ENCODE data around the gene UMOD.

Gene UMOD

DNA sequence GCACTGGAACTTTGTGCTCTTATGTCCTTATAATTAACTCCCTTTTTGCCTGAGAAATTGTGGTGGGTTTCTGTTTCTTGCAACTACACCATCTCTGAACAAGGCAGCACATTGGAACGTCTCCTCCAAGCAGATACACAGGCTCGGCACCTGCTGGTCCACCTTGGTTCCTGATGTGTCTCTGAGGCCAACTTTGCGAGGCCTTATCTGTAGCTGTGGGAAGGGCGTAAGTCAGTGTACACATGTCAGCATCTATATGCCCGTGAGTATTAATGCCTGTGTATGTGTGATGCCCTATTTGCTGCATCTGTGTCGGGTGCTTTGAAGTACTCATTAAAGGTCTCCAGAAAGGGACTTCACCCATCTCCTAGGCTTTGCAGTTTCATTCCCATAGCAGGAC is 42.7 kb downstream of the UMOD start:
- TF ChIP-seq GATA1 (IDR thresholded peaks at IDR 0.05; ENCODE audit: low read depth, low read length) (no peak), POLR2A (IDR thresholded peaks at IDR 0.05; ENCODE audit: low read length) (no peak)
- no peak for DNase-seq

GRCh38 chr16:20308801-20309590 is 43.5 kb downstream of the UMOD start:
- TF ChIP-seq GATA1 (IDR thresholded peaks at IDR 0.05; ENCODE audit: low read depth, low read length) (no peak), POLR2A (IDR thresholded peaks at IDR 0.05; ENCODE audit: low read length) (no peak)

GRCh38 chr16:20308266-20308665 is 44.2 kb downstream of the UMOD start:
- no peak for DNase-seq
- no peak for TF ChIP-seq POLR2A (IDR thresholded peaks at IDR 0.05; ENCODE audit: low read length)
- no peak for TF ChIP-seq GATA1 (IDR thresholded peaks at IDR 0.05; ENCODE audit: low read depth, low read length)

More at GRCh38 chr16:20308801-20309590, 43.5 kb downstream of the UMOD start:
- no peak for DNase-seq

- TF ChIP-seq GATA1 (IDR thresholded peaks at IDR 0.05; ENCODE audit: low read depth, low read length) (no peak), POLR2A (IDR thresholded peaks at IDR 0.05; ENCODE audit: low read length) (no peak)
- no peak for DNase-seq
Observed at GRCh38 chr16:20307791-20308190, 44.7 kb downstream of the UMOD start.

DNA sequence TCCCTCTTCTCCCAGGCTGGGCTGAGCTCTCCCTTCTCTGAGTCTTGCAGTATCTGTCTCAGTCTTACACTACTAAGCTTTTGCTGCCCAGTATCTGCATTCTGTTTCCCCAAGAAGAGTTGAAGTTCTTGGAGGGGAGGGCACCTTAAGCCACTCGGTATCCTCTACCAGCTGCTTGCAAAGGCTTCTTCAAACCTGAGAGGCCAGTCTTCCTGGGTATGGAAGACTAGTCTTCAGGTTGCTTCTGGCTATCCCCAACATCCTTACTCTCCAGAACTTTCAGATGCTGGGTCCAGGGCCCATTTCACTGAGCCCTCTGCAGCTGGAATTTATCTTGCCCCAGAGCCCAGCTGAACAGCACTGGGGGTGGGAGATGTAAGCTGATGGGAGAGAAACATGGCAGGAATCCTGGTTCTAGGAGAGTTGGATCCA is 45.3 kb downstream of the UMOD start:
- TF ChIP-seq GATA1 (IDR thresholded peaks at IDR 0.05; ENCODE audit: low read depth, low read length) (no peak), POLR2A (IDR thresholded peaks at IDR 0.05; ENCODE audit: low read length) (no peak)

GRCh38 chr16:20306401-20306800 is 46.1 kb downstream of the UMOD start:
- DNase-seq = no peak
- TF ChIP-seq GATA1 (IDR thresholded peaks at IDR 0.05; ENCODE audit: low read depth, low read length) (no peak), POLR2A (IDR thresholded peaks at IDR 0.05; ENCODE audit: low read length) (no peak)

More for the DNA sequence above, 45.3 kb downstream of the UMOD start:
- DNase-seq = no peak

DNA sequence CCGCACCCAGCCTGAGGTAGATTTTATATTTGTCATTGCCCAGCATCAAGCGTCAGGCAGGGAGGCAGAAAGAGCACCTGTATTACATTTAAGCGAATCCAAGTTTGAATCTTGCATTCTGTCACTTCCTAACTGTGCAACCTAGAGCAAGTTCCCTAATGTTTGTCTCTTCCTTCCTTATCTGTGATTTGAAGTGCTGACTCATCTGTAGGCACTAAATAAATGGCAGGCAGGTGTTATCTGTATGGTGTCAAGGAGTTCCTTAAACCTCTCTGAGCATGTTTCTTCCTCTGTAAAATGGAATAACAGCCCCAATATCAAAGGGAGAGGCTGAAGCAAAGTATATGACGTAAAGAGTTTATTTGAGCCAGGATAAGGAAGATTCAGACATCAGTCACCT is 49.5 kb downstream of the UMOD start:
- no peak for DNase-seq
- TF ChIP-seq GATA1 (IDR thresholded peaks at IDR 0.05; ENCODE audit: low read depth, low read length) (no peak), POLR2A (IDR thresholded peaks at IDR 0.05; ENCODE audit: low read length) (no peak)

DNA sequence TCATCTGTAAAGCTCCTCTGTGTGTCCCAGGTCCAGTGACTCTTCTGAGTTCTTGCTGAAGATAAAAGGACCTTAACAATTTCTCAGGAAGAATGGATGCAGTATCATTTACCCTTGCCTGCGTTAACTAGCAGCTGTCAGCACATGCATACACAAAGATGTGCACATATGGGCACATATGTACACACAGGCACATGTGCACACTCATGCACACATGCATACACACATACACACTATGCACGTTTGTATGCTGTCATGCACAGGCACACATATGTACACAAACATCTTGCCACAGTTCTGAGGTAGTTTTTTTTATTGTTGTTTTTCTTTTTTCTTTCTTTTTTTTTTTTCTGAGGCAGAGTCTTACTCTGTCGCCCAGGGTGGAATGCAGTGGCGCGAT is 50.1 kb downstream of the UMOD start:
- TF ChIP-seq POLR2A (IDR thresholded peaks at IDR 0.05; ENCODE audit: low read length) (no peak), GATA1 (IDR thresholded peaks at IDR 0.05; ENCODE audit: low read depth, low read length) (no peak)
- DNase-seq = no peak

DNA sequence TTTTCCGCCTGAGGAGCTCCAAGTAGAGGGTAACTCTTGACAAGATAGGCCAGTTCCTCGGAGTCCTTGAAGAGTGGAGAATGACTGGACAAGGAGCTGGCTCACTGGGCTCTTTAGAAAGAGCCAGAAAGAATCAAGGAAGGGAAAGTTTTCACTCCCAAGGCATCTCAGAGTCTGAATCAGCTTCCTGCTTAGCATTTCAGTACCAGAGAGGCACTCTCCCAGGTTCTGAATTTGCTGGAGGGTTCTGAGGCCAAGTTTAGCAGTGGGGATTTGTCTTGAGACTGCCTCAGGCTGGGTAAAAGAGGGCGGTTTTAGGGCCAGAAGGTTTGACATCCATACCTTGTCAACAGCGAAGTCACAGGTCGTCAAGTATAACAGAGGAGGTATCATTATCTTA is 50.7 kb downstream of the UMOD start:
- no peak for TF ChIP-seq GATA1 (IDR thresholded peaks at IDR 0.05; ENCODE audit: low read depth, low read length)
- no peak for TF ChIP-seq POLR2A (IDR thresholded peaks at IDR 0.05; ENCODE audit: low read length)
- DNase-seq = no peak

GRCh38 chr16:20300312-20301097 is 52.0 kb downstream of the UMOD start:
- TF ChIP-seq GATA1 (IDR thresholded peaks at IDR 0.05; ENCODE audit: low read depth, low read length) (no peak), POLR2A (IDR thresholded peaks at IDR 0.05; ENCODE audit: low read length) (no peak)
- peak; percentile 46 to 74 for DNase-seq

DNA sequence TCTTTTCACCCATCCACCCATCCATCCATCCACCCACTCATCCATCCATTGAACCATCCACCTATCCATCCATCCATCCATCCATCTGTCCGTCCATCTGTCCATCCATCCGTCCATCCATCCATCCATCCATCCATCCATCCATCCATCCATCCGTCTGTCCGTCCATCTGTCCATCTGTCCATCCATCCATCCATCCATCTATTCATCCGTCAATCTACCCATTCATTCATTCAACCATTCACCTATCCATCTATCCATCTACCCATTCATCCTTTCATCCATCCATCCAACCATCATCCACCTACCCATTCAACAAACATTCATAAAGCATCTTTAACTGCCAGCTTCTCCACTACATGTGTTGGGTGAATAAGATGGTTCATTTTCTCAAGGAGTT is 54.1 kb downstream of the UMOD start:
- TF ChIP-seq GATA1 (IDR thresholded peaks at IDR 0.05; ENCODE audit: low read depth, low read length) = no peak
- no peak for TF ChIP-seq POLR2A (IDR thresholded peaks at IDR 0.05; ENCODE audit: low read length)
- no peak for DNase-seq

GRCh38 chr16:20291208-20292206 is 61.0 kb downstream of the UMOD start:
- no peak for DNase-seq
- TF ChIP-seq POLR2A (IDR thresholded peaks at IDR 0.05; ENCODE audit: low read length) (no peak), GATA1 (IDR thresholded peaks at IDR 0.05; ENCODE audit: low read depth, low read length) (no peak)

DNA sequence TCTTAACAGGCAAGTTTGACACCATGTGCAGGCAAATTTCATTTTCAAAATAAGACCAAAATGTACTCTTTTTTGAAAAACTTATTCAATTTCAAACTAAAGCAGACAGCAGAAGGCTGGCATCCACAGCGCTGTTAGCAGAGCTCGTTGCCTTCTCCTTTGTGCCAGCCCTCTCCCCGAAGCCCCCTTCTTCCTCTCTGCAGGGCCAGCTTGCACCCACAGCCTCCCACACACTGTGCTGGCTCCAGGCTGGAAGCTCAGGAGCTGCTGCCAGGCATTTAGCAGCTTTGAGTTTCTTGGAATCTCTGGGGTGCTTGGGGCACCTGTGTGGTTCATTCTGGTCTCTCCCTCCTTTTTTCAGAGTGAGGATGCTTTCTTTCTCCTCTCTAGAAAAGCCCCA is 62.9 kb downstream of the UMOD start:
- DNase-seq = no peak

More for the DNA sequence above, 62.9 kb downstream of the UMOD start:
- TF ChIP-seq GATA1 (IDR thresholded peaks at IDR 0.05; ENCODE audit: low read depth, low read length) (no peak), POLR2A (IDR thresholded peaks at IDR 0.05; ENCODE audit: low read length) (no peak)

Measured in erythroblast (primary cell).